HG02623 (cell line): ENCODE data around the gene ZNF225.
"Not testable (repeated sequence)": the region's sequence is repeated elsewhere in the genome, so short reads cannot be mapped to it uniquely, and the experiment has no call there.

Experiments used
- ATAC-seq: cut with Tn5 transposase; IDR thresholded peaks from one replicate; pipeline ENCODE4 v1.9.1; 2021; ENCODE audit warnings: moderate library complexity; ENCODE audit not compliant: unreplicated experiment

The ZNF225 gene

GRCh38 chr19:44113138-44113783 lies at the start of gene ZNF225:
Gene ZNF225, plus strand, starts transcription at chr19:44113399. Its CDS starts 2,429 bp downstream, at chr19:44115828.
- peak; percentile 93 for ATAC-seq

- no peak for ATAC-seq
Observed at GRCh38 chr19:44066305-44066704, 46.9 kb upstream of the ZNF225 start.

DNA sequence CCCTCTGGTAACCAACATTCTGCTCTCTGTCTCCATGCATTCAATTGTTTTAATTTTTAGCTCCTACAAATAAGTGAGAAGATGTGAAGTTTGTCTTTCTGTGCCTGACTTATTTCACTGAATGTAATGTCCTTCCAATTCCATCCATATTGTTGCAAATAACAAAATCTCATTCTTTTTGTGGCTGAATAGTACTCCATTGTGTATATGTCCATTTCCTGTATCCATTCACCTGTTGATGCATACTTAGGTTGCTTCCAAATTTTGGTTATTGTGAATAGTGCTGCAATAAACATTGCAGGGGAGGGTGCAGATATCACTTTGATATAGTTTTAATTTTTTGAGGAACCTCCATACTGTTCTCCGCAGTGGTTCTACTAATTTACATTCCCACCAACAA lies 43.8 kb upstream of the ZNF225 start:
- no peak for ATAC-seq

GRCh38 chr19:44071824-44072542 lies 41.2 kb upstream of the ZNF225 start, which contains the start of gene ZNF284:
Gene ZNF284, plus strand, starts transcription at chr19:44072159. Its CDS starts 4,231 bp downstream, at chr19:44076390.
- ATAC-seq = peak; percentile 88

DNA sequence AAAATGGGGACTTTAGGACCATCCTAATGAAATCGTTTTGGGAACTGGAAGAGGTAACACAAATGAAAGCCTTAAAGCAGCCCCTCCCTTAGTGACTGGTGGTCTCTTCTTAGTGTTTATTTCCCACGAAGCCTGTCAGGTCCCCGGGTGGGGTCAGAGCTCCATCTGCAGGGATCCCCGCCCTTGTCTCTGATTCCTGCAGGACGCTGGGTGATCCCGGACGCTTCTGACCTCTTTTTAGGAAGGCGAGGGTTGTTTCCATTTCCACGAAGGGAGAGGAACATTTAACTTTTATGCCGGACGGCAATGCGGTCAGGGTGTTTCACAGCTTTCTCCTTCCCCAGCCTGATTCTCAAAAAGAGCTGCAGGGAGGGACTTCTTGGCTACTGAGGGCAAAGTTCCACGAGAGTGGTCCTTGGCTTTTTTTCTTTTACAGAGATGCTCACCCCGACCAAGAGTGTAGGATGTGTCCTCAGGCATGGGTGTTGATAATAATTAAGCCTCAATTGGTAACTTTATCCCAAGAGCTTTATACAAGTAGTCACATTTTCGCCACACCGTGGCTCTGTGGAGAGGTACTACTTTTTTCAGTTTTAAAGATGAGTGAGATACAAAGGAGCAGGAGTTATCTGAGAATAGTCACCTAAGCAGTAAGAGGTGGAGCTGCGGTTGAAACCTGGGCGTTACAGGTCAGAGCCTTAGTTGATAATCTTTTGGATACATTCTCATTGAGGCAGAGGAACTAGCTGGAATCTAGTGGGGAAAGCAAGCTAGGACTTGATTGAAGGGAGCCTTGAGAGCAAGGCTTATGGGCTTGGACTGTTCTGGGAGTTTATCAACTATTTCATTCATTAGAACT lies 40.4 kb upstream of the ZNF225 start:
- no peak for ATAC-seq

DNA sequence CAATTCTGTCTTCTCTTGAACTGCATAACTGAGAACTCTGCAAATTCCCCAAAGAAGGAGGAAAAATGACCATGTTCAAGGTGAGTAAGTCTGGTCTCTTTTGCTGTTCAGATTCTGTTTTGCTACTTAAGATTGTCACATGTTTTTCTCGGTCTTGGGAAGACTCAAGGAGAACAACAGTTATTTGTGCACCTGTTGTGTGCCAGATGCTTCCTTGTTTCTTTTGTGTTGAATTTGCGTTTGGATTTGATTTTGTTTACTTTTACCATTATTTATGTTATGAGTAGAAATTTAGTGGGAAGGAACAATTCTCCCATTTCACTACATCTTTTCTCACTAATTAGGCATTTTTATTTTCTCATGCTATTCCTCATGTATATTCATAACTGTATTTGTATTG lies 36.9 kb upstream of the ZNF225 start:
- ATAC-seq = no peak

DNA sequence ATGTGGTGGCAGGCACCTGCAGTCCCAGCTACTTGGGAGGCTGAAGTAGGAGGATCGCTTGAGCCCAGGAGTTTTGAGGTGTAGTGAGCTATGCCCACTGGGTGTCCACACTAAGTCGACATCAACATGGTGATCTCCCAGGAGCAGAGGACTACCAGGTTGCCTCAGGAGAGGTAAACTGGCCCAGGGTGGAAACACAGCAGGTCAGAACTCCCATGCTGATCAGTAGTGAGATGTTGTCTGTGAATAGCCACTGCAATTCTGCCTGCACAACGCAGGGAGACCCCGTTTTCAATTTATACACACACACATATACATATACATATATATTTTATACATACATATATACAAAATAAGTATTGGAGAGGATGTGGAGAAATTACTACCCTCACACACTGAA lies 21.1 kb upstream of the ZNF225 start:
- ATAC-seq = no peak

- ATAC-seq = peak; percentile 83
Observed at GRCh38 chr19:44093931-44094765, 19.1 kb upstream of the ZNF225 start, which contains the start of gene ZNF224. Gene ZNF224, plus strand, starts transcription at chr19:44094361. Its CDS starts 3,513 bp downstream, at chr19:44097874.

GRCh38 chr19:44107751-44108150 lies 5.4 kb upstream of the ZNF225 start:
- ATAC-seq = no peak

GRCh38 chr19:44109458-44109857 lies 3.7 kb upstream of the ZNF225 start:
- no peak for ATAC-seq

- no peak for ATAC-seq
Observed at GRCh38 chr19:44111910-44112463, 1.2 kb upstream of the ZNF225 start.

GRCh38 chr19:44112802-44113137 lies 429 bp upstream of the ZNF225 start:
- no peak for ATAC-seq

DNA sequence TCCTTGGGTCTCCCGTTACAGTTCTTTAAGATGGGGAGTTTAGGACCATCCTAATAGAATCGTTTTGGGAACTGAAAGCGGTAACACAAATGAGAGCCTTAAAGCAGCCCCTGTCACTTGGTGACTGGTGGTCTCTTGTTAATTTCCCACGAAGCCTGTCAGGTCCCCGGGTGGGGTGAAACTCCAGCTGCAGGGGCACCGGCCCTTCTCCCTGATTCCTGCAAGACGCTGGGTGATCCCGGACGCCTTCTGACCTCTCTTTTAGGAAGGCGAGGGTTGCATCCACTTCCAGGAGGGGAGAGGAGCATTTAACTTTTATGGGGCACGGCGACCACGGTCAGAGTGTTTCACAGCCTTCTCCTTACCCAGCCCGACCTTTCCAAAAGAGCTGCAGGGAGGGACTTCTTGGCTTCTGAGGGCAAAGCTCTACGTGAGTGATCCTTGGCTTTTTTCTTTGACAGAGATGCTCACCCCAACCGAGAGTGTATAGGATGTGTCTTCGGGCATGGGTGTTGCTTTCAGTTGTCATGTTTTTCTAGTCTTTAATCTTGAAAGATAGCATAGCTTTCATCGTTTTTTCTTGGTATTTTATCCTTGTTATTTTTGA lies 688 bp downstream of the ZNF225 start:
- ATAC-seq = no peak

- not testable (repeated sequence) for ATAC-seq
Observed at GRCh38 chr19:44121162-44121561, 8.0 kb downstream of the ZNF225 start.

GRCh38 chr19:44131955-44132354 lies 18.8 kb downstream of the ZNF225 start:
- no peak for ATAC-seq

DNA sequence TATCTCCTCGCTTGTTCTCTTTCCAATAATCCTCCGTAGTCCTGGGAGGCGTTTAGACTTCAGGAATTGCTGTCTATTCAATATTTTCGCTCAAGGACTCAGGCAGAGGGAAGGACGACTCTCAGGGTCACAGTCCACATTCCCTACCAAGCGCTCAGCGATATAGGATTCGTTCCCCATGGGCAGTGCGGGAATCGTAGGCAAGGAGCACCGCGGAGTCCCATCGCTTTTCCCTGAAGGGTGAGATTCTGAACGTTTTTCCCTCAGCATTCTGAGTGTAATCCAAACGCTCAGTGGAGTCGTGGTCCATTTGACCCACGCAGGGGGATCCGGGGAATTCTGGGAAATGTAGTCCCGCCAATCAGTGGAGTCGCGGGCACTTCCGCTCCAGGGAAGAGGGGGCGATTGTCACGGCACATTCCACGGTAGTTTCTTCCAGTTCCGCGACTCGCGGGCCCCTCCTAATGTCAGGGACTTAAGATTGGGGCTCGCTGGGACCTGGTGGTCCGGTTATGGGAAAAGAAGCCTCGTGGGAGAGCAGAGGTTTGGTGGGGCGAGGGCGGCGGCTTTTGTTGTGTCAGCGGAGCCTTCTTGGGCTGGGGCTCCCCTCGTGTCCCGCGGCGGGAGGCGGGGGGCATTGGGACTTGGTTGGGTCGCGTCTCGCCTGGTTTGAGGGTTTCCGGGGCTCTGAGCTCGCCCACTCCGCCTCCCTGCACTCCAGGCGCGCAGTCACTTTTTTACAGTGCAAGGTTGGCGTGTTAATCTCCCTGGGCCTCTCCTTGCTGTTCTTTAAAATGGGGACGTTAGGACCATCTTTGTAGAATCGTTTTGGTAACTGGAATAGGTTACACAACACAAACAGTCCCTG lies 28.2 kb downstream of the ZNF225 start, which contains the start of gene ZNF234:
ZNF234 (plus strand) TSS at position 364 of the 868 bp plus-strand sequence. CDS start 3,079 bp downstream, outside the sequence.
- peak; percentile 58 for ATAC-seq

DNA sequence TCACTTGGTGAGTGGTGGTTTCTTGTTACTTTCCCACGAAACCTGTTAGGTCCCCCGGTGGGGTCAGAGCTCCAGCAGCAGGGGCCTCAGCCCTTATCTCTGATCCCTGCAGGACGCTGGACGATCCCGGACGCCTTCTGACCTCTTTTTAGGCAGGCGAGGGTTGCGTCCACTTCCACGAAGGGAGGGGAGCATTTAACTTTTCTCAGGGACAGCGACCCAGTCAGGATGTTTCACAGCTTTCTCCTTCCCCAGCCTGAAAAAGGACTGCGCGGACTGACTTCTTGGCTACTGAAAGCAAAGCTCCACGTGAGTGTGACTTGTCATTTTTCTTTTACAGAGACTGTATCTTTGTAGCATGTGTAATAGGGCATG lies 28.8 kb downstream of the ZNF225 start:
- no peak for ATAC-seq

- ATAC-seq = no peak
Observed at GRCh38 chr19:44149776-44150175, 36.6 kb downstream of the ZNF225 start.

DNA sequence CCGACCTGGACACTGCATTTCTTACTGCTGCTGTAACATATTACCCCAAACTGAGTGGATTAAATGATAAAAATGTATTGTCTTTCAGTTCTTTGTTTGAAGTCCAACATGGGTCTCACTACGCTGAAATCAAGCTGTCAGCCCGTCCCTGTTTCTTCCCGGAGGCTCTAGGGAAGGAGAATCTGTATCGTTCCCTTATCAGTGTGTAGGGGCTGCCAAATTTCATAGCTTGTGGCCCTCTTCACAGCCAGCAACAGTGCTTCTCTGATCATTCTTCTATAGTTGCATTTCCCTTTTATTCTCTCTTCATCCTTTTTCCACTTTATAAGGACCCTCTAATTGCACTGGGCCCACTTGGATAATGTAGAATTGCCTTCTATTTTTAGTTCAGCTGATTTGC lies 38.3 kb downstream of the ZNF225 start:
- ATAC-seq = no peak
